ENCODE results near the gene MAZ.

MAZ gene

GRCh38 chr16:29857133-29857760, 50.9 kb downstream of the MAZ start:
- DNase-seq (ENCODE audit: low spot score): no peak

GRCh38 chr16:29858149-29858849, 52.0 kb downstream of the MAZ start:
- no peak for DNase-seq (ENCODE audit: low spot score)

- DNase-seq (ENCODE audit: low spot score): no peak
These were observed 52.6 kb downstream of the MAZ start for GRCh38 chr16:29858974-29859373.

- no peak for DNase-seq (ENCODE audit: low spot score)
These were observed 53.9 kb downstream of the MAZ start for GRCh38 chr16:29860218-29860617.

Data from ecto neural progenitor cell (in vitro differentiated cells).